HG02642 (cell line): ENCODE data around the gene ASCC1.

Experiments used
- ATAC-seq: cut with Tn5 transposase; IDR thresholded peaks from one replicate; pipeline ENCODE4 v1.9.1; 2021; ENCODE audit warnings: mild to moderate bottlenecking; ENCODE audit not compliant: unreplicated experiment, poor library complexity

ASCC1 gene

GRCh38 chr10:72249176-72249862 lies 33.2 kb upstream of the ASCC1 start:
- ATAC-seq = peak; percentile 5

GRCh38 chr10:72248468-72249151 lies 32.5 kb upstream of the ASCC1 start:
- peak; percentile 86 for ATAC-seq

GRCh38 chr10:72245949-72246525 lies 30.0 kb upstream of the ASCC1 start:
- no peak for ATAC-seq

- ATAC-seq = no peak
Observed at GRCh38 chr10:72244573-72245038, 28.5 kb upstream of the ASCC1 start.

- ATAC-seq = no peak
Observed at GRCh38 chr10:72243822-72244437, 27.9 kb upstream of the ASCC1 start.

GRCh38 chr10:72242675-72243074 lies 26.6 kb upstream of the ASCC1 start:
- no peak for ATAC-seq

- no peak for ATAC-seq
Observed at GRCh38 chr10:72241691-72242252, 25.7 kb upstream of the ASCC1 start.

GRCh38 chr10:72240371-72240770 lies 24.3 kb upstream of the ASCC1 start:
- ATAC-seq = no peak

- ATAC-seq = no peak
Observed at GRCh38 chr10:72239409-72239808, 23.3 kb upstream of the ASCC1 start.

GRCh38 chr10:72238392-72239175 lies 22.5 kb upstream of the ASCC1 start:
- no peak for ATAC-seq

- no peak for ATAC-seq
Observed at GRCh38 chr10:72235544-72236279, 19.6 kb upstream of the ASCC1 start.

- no peak for ATAC-seq
Observed at GRCh38 chr10:72234560-72235095, 18.6 kb upstream of the ASCC1 start.

- no peak for ATAC-seq
Observed at GRCh38 chr10:72233621-72234020, 17.5 kb upstream of the ASCC1 start.

GRCh38 chr10:72229261-72230251 lies 13.5 kb upstream of the ASCC1 start:
- no peak for ATAC-seq

- ATAC-seq = no peak
Observed at GRCh38 chr10:72228318-72228751, 12.3 kb upstream of the ASCC1 start.

GRCh38 chr10:72227826-72228225 lies 11.8 kb upstream of the ASCC1 start:
- no peak for ATAC-seq

GRCh38 chr10:72226418-72227027 lies 10.4 kb upstream of the ASCC1 start:
- ATAC-seq = no peak
